Spleen (tissue), 7 donors: Measurements from ENCODE around the gene KLHL13.

ENCODE experiments used
- CTCF ChIP-seq, 11 experiments: fragments of 200-600 bp in 7 of 11; fragments of 450-650 bp in 4 of 11; sonication (generic) in 4 of 11; IDR thresholded peaks in 8 of 11; conservative IDR thresholded peaks in 3 of 11; 1 replicate in 7 of 11; 2 replicates in 4 of 11; pipeline versions ENCODE4 v1.4.0 to v1.8.0; 2016 to 2021; ENCODE audit warnings: antibody characterized with exemption in 11 of 11, inconsistent platforms in 4 of 11, mild to moderate bottlenecking in 1 of 11
- POLR2A ChIP-seq, 3 donors: fragments of 450-650 bp; IDR thresholded peaks; one replicate each; pipeline ENCODE4 v1.5.1; 2017; ENCODE audit warnings: antibody characterized with exemption in 3 of 3, mild to moderate bottlenecking in 1 of 3
- donor health status: DM: no; HTN: no; CAD: no; lungs with moderate emphysema.
- donor health status: DM: no; HTN: no; CAD: no.
- donor health status: DM: no; HTN: no; CAD: no.

- TF ChIP-seq POLR2A (IDR thresholded peaks at IDR 0.05) (no peak), CTCF (IDR thresholded peaks at IDR 0.05 in 8 of 11, conservative IDR thresholded peaks at IDR 0.05 in 3 of 11) (no peak)
Observed at GRCh38 chrX:118116713-118117550, at the start of gene KLHL13.
